Stimulated activated CD4-positive, alpha-beta T cell treated with anti-CD3 and anti-CD28 coated beads, Interleukin-12 subunit alpha, Interleukin-12 subunit beta, amount 100 ng/mL, for 24 hours (primary cell): Measurements from ENCODE around the gene HDGF.

Experiments used
- DNase-seq, 2 experiments: peaks; one replicate each; pipeline ENCODE4 v3.0.0-alpha.2; 2020; ENCODE audit warnings: low read depth in 2 of 2

The HDGF gene

GRCh38 chr1:156725683-156726280, 25.7 kb downstream of the HDGF start:
- peak; percentile 45 to 72 for DNase-seq

GRCh38 chr1:156721535-156721934, 29.9 kb downstream of the HDGF start:
- no peak for DNase-seq

- no peak for DNase-seq
Observed at GRCh38 chr1:156721131-156721530, 30.3 kb downstream of the HDGF start.

- no peak for DNase-seq
Observed at GRCh38 chr1:156717351-156717750, 34.1 kb downstream of the HDGF start.

- DNase-seq = no peak
Observed at GRCh38 chr1:156714830-156715229, 36.6 kb downstream of the HDGF start.

- DNase-seq = no peak
Observed at GRCh38 chr1:156712626-156713025, 38.8 kb downstream of the HDGF start.

GRCh38 chr1:156711011-156711817, 40.3 kb downstream of the HDGF start:
- no peak for DNase-seq

GRCh38 chr1:156709757-156710489, 41.6 kb downstream of the HDGF start:
- DNase-seq = no peak

- DNase-seq = no peak
Observed at GRCh38 chr1:156709031-156709430, 42.4 kb downstream of the HDGF start.

- DNase-seq = no peak
Observed at GRCh38 chr1:156708218-156708661, 43.2 kb downstream of the HDGF start.

GRCh38 chr1:156707417-156708217, 43.9 kb downstream of the HDGF start:
- DNase-seq = no peak

- no peak for DNase-seq
Observed at GRCh38 chr1:156706657-156707416, 44.6 kb downstream of the HDGF start.

GRCh38 chr1:156705918-156706656, 45.4 kb downstream of the HDGF start:
- peak; percentile 31 to 62 for DNase-seq

GRCh38 chr1:156705321-156705917, 46.1 kb downstream of the HDGF start, which contains the start of gene CRABP2:
Gene CRABP2 (minus strand): TSS chr1:156705583. CDS start chr1:156705446, 137 bp downstream.
- DNase-seq = peak in 1 of 2 experiments; percentile 15

- peak in 1 of 2 experiments; percentile 28 for DNase-seq
Observed at GRCh38 chr1:156704930-156705320, 46.5 kb downstream of the HDGF start.

- no peak for DNase-seq
Observed at GRCh38 chr1:156704166-156704711, 47.2 kb downstream of the HDGF start.

- no peak for DNase-seq
Observed at GRCh38 chr1:156703741-156704140, 47.7 kb downstream of the HDGF start.

GRCh38 chr1:156703336-156703735, 48.1 kb downstream of the HDGF start:
- no peak for DNase-seq

- DNase-seq = no peak
Observed at GRCh38 chr1:156700736-156701531, 50.5 kb downstream of the HDGF start.
